HEK293T (cell line): ENCODE measurements around the gene CD44.

Source experiments
- CTBP1 ChIP-seq: fragments of 450-650 bp; IDR thresholded peaks from 2 replicates; pipeline ENCODE4 v1.6.1; 2016; ENCODE audit warnings: borderline replicate concordance
- ELF4 ChIP-seq: fragments of 450-650 bp; IDR thresholded peaks from 2 replicates; pipeline ENCODE4 v1.6.1; 2017; ENCODE audit warnings: antibody characterized with exemption
- FOXA1 ChIP-seq: fragments of 450-650 bp; IDR thresholded peaks from 2 replicates; pipeline ENCODE4 v1.6.1; 2016; ENCODE audit warnings: mild to moderate bottlenecking
- FOXK2 ChIP-seq: fragments of 450-650 bp; IDR thresholded peaks from 2 replicates; pipeline ENCODE4 v1.6.1; 2016; ENCODE audit warnings: mild to moderate bottlenecking
- FOXM1 ChIP-seq: fragments of 450-650 bp; IDR thresholded peaks from 2 replicates; pipeline ENCODE4 v1.6.1; 2017; ENCODE audit warnings: mild to moderate bottlenecking, borderline replicate concordance
- HDGF ChIP-seq: fragments of 450-650 bp; IDR thresholded peaks from 2 replicates; pipeline ENCODE4 v1.6.1; 2017; ENCODE audit warnings: antibody characterized with exemption, borderline replicate concordance
- LEF1 ChIP-seq: fragments of 450-650 bp; IDR thresholded peaks from 2 replicates; pipeline ENCODE4 v1.6.1; 2017; ENCODE audit warnings: mild to moderate bottlenecking, borderline replicate concordance
- NFRKB ChIP-seq: fragments of 450-650 bp; IDR thresholded peaks from 2 replicates; pipeline ENCODE4 v1.6.1; 2016; ENCODE audit warnings: mild to moderate bottlenecking, moderate library complexity
- PKNOX1 ChIP-seq: fragments of 450-650 bp; IDR thresholded peaks from 2 replicates; pipeline ENCODE4 v1.6.1; 2016
- SP1 ChIP-seq: fragments of 450-650 bp; IDR thresholded peaks from 2 replicates; pipeline ENCODE4 v1.6.1; 2017
- SUZ12 ChIP-seq: fragments of 450-650 bp; IDR thresholded peaks from 2 replicates; pipeline ENCODE4 v1.6.1; 2016; ENCODE audit warnings: mild to moderate bottlenecking
- TARDBP ChIP-seq: fragments of 450-650 bp; IDR thresholded peaks from 2 replicates; pipeline ENCODE4 v1.6.1; 2016
- ZNF384 ChIP-seq: fragments of 450-650 bp; IDR thresholded peaks from 2 replicates; pipeline ENCODE4 v1.6.1; 2016

- TF ChIP-seq NFRKB (no peak), ELF4 (no peak), TARDBP (no peak), SUZ12 (no peak), ZNF384 (no peak), PKNOX1 (no peak), HDGF (no peak), CTBP1 (no peak), SP1 (no peak), FOXM1 (no peak), FOXA1 (no peak), FOXK2 (no peak), LEF1 (no peak)
Measured at GRCh38 chr11:35214792-35215193, 75.8 kb downstream of the CD44 start.
